Upper lobe of right lung (tissue), 1 donor: Measurements from ENCODE around the gene CDC123. TPM values are rescaled to one million over a fixed set of nuclear protein-coding genes. Genes with fewer than 3 reads are reported as not detected.

ENCODE experiments used
- ATAC-seq: fragments of 200-7000 bp; cut with Tn5 transposase; one replicate; pipeline ENCODE4 v1.9.1; 2020; ENCODE audit warnings: mild to moderate bottlenecking, moderate library complexity
- DNase-seq: peaks from one replicate; pipeline ENCODE4 v3.0.0-alpha.2; 2020
- H3K27ac ChIP-seq: fragments of 200-600 bp; one replicate; pipeline ENCODE4 v1.8.0; 2022
- H3K27me3 ChIP-seq: fragments of 200-600 bp; one replicate; pipeline ENCODE4 v1.8.0; 2022; ENCODE audit warnings: mild to moderate bottlenecking
- H3K36me3 ChIP-seq: fragments of 200-600 bp; one replicate; pipeline ENCODE4 v1.8.0; 2022
- H3K4me1 ChIP-seq: fragments of 200-600 bp; one replicate; pipeline ENCODE4 v1.8.0; 2022
- H3K4me3 ChIP-seq: fragments of 200-600 bp; one replicate; pipeline ENCODE4 v1.8.0; 2022; ENCODE audit warnings: mild to moderate bottlenecking
- H3K9me3 ChIP-seq: fragments of 200-600 bp; one replicate; pipeline ENCODE4 v1.8.0; 2022
- intact Hi-C: fragments of 100-400 bp; cut with DNase I; formaldehyde crosslinking; loops from one replicate; pipeline ENCODE4 v1.11.0; 2022
- total RNA-seq: library from RNA; stranded (reverse); fragmentation: NEBNext Ultra II Directional; extraction: Animal tissue kit (Norgen Biotek cat#: 25700); gene quantifications from one replicate; pipeline ENCODE4 v1.2.1, GENCODE V29; 2021
- TF ChIP-seq, protein P1 (sequence below): fragments of 200-600 bp; IDR thresholded peaks from one replicate; pipeline ENCODE4 v1.8.0; 2022; ENCODE audit warnings: antibody characterized with exemption
- donor health status: DM: no; HTN: yes; CAD: no; lungs with severe emphysema.

Gene CDC123
- total RNA-seq, 1 donor from 2014 or later = 44.3 TPM

DNA sequence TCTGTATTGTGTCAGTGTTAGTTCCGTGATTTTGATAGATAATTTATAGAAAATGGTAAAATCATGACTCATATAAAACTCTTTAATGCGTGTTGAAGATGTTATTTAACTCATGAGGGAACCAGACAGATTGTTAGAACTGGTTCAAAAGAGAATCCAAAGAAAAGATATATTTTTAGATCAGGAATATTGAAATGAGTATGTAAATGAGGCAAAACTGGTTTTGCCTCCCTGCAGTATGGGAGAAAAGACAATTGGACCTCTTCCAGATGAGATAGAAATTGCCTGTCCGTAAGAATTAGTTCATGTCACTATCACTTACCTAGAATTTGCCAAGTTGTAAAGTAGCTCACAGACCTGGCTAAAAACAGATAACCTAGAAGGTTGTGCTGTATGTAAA, 17.6 kb downstream of the CDC123 start:
- H3K36me3 ChIP-seq = peaks cover 69% of the 10 kb centered on the region
- TF ChIP-seq, protein P1, sequence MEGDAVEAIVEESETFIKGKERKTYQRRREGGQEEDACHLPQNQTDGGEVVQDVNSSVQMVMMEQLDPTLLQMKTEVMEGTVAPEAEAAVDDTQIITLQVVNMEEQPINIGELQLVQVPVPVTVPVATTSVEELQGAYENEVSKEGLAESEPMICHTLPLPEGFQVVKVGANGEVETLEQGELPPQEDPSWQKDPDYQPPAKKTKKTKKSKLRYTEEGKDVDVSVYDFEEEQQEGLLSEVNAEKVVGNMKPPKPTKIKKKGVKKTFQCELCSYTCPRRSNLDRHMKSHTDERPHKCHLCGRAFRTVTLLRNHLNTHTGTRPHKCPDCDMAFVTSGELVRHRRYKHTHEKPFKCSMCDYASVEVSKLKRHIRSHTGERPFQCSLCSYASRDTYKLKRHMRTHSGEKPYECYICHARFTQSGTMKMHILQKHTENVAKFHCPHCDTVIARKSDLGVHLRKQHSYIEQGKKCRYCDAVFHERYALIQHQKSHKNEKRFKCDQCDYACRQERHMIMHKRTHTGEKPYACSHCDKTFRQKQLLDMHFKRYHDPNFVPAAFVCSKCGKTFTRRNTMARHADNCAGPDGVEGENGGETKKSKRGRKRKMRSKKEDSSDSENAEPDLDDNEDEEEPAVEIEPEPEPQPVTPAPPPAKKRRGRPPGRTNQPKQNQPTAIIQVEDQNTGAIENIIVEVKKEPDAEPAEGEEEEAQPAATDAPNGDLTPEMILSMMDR = no peak
- DNase-seq (no peak), ATAC-seq (no peak)
- no peaks in the 10 kb centered on the region for H3K9me3 ChIP-seq
- no peaks in the 10 kb centered on the region for H3K4me1 ChIP-seq
- H3K27me3 ChIP-seq = no peaks in the 10 kb centered on the region
- H3K27ac ChIP-seq = no peak overlapping the region
- no peak overlapping the region for H3K4me3 ChIP-seq
- intact Hi-C loops = no loop called here

DNA sequence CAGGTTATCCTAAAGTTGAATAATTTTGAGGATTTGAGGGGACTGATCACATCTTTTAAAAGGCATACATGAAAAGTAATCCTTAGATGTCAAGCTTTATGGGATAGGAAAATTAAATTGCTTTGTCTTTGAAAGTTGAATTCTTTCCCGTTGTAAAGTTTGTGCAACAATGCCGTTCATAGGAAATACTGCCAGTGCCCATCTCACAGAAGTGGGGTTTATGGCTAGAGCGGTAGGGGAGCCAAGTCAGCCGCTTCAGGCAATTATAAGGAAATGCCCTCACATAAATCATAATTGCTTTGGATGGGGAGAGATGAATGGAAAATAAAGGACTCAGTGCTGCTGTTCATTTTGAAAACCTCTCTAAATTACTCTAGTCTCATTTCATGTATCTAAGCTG, 18.1 kb downstream of the CDC123 start:
- DNase-seq (no peak), ATAC-seq (no peak)
- no peak overlapping the region for H3K4me3 ChIP-seq
- intact Hi-C loops = no loop called here
- no peaks in the 10 kb centered on the region for H3K9me3 ChIP-seq
- H3K27me3 ChIP-seq = no peaks in the 10 kb centered on the region
- H3K27ac ChIP-seq = no peak overlapping the region
- TF ChIP-seq, protein P1 = no peak
- H3K36me3 ChIP-seq = peaks cover 71% of the 10 kb centered on the region
- H3K4me1 ChIP-seq = no peaks in the 10 kb centered on the region

DNA sequence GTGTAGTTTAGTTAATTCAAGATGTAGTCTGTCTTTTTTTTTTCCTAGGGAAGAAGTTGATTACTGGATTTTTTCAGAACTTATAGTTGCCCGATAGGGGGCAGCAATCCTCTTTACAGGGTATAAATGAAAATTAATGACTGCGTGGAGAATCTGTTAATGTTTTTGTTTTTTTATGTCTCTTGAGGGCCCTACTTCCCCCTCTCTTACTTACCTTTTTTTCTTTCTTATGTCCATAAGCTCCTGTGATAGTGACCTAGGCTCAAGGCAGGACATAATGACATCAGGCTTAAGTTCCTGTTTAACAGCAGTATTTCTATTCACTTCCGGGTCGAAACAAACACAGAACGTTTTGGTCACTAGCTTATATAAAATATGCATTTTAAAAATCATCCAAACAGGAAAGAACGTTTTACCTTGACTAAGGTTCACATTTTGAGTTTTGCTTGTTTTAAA, 18.8 kb downstream of the CDC123 start:
- H3K27ac ChIP-seq = no peak overlapping the region
- H3K36me3 ChIP-seq = peaks cover 71% of the 10 kb centered on the region
- intact Hi-C loops = no loop called here
- ATAC-seq = peak; percentile 52
- no peak for DNase-seq
- H3K4me3 ChIP-seq = no peak overlapping the region
- H3K27me3 ChIP-seq = no peaks in the 10 kb centered on the region
- TF ChIP-seq, protein P1 = peak; percentile 73
- H3K9me3 ChIP-seq = no peaks in the 10 kb centered on the region
- H3K4me1 ChIP-seq = no peaks in the 10 kb centered on the region

DNA sequence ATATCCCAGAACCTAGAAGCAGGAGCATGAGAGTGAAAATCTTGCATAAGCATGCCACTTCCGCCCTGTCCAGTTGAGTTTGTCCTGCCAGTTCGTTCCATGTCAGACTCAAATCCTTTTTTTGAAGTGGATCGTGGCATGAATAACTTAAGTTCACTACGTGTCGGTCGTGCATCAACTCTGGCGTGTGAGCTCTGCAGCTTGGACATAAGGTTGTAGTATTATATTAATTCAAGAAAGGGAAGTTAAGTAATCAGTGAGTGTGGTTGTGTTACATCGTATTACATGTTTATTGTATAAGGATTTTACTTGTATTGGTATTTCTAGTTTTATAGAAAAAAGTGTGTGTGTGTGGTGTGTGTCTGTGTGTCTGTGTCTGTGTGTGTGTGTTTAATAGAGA, 23.0 kb downstream of the CDC123 start:
- intact Hi-C loops = no loop called here
- H3K27ac ChIP-seq = no peak overlapping the region
- peaks cover 57% of the 10 kb centered on the region for H3K36me3 ChIP-seq
- DNase-seq = no peak
- H3K9me3 ChIP-seq = no peaks in the 10 kb centered on the region
- peaks cover 8% of the 10 kb centered on the region for H3K4me1 ChIP-seq
- no peaks in the 10 kb centered on the region for H3K27me3 ChIP-seq
- no peak for ATAC-seq
- TF ChIP-seq, protein P1 = no peak
- H3K4me3 ChIP-seq = no peak overlapping the region

DNA sequence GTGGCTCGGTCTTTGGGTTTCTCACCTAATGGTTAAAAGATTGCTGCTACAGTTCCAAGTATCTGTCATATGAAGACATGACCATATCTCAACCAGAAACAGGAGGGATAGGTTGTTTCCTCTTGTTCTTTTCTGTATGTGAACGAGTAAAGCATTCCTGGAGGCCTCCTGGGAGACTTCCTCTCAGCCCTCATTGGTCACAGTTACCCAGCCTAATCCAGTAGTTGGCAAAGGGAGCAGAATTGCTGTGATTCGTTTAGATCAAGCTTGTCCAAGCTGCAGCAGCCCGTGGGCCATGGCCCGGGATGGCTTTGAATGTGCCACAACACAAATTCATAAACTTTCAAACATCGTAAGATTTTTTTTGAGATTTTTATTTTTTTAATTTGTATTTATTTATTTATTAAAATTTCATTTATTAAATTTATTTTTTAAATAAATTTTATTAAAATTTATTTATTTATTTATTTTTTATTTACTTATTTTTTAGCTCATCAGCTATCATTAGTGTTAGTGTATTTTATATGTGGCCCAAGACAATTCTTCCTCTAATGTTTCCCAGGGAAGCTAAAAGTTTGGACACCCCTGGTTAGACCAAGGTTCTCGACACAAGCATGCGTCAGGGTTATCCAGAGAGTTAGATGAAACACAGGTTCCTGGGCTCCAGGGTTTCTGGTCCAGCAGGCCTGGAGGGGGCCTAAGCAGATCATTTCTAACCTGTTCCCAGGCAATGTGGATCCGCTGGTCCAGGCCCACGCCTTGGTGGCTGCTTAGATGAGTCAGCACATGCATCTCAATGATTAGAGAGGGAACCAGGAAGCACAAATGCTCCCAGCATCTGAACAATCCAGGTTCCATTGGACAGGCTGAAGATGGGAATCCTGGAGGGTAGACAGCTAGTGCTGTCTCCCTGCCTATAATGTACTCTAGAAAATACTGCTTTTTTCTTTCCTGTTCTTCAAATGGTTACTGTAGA, 25.6 kb downstream of the CDC123 start:
- Histone ChIP-seq H3K4me3 (no peak overlapping the region), H3K27me3 (no peaks in the 10 kb centered on the region), H3K27ac (no peak overlapping the region), H3K4me1 (peaks cover 8% of the 10 kb centered on the region), H3K36me3 (peaks cover 52% of the 10 kb centered on the region), H3K9me3 (no peaks in the 10 kb centered on the region)
- DNase-seq (no peak), ATAC-seq (no peak)
- TF ChIP-seq, protein P1 = no peak
- intact Hi-C loops = no loop called here
